H9 (cell line): ENCODE results near the gene FRRS1. TPM values are rescaled to one million over a fixed set of nuclear protein-coding genes. Genes with fewer than 3 reads are reported as not detected.

Source experiments
- DNase-seq: peaks from one replicate; pipeline ENCODE4 v3.0.0-alpha.2; 2017
- H2AFZ ChIP-seq: one replicate; pipeline ENCODE4 v1.6.1; 2013; ENCODE audit warnings: mild to moderate bottlenecking, low read length, control low read depth, moderate library complexity
- H2AK5ac ChIP-seq: 2 replicates; pipeline ENCODE4 v1.6.1; 2013; ENCODE audit warnings: low read length, control low read depth, mixed read lengths; ENCODE audit not compliant: insufficient read length
- H2BK120ac ChIP-seq: one replicate; pipeline ENCODE4 v1.6.1; 2013; ENCODE audit warnings: low read depth, mild to moderate bottlenecking, low read length, control low read depth, inconsistent platforms; ENCODE audit not compliant: poor library complexity, severe bottlenecking
- H2BK12ac ChIP-seq: 2 replicates; pipeline ENCODE4 v1.6.1; 2013; ENCODE audit warnings: low read length, control low read depth, mixed read lengths, low read depth; ENCODE audit not compliant: insufficient read length
- H2BK15ac ChIP-seq: 2 replicates; pipeline ENCODE4 v1.6.1; 2013; ENCODE audit warnings: low read depth, low read length, control low read depth
- H2BK20ac ChIP-seq: one replicate; pipeline ENCODE4 v1.6.1; 2013; ENCODE audit warnings: low read depth, mild to moderate bottlenecking, low read length, control low read depth, inconsistent platforms; ENCODE audit not compliant: poor library complexity, severe bottlenecking
- H2BK5ac ChIP-seq: 2 replicates; pipeline ENCODE4 v1.6.1; 2013; ENCODE audit warnings: low read length, control low read depth, mixed read lengths; ENCODE audit not compliant: insufficient read length
- H3K14ac ChIP-seq: 2 replicates; pipeline ENCODE4 v1.6.1; 2013; ENCODE audit warnings: low read length, control low read depth; ENCODE audit not compliant: insufficient read depth
- H3K18ac ChIP-seq: 2 replicates; pipeline ENCODE4 v1.6.1; 2013; ENCODE audit warnings: low read depth, mild to moderate bottlenecking, mixed read lengths, low read length, control low read depth; ENCODE audit not compliant: insufficient read length
- H3K23ac ChIP-seq: 2 replicates; pipeline ENCODE4 v1.6.1; 2013; ENCODE audit warnings: low read length, control low read depth, mixed read lengths, low read depth; ENCODE audit not compliant: insufficient read length
- H3K23me2 ChIP-seq: 2 replicates; pipeline ENCODE4 v1.6.1; 2013; ENCODE audit warnings: low read depth, mild to moderate bottlenecking, mixed read lengths, low read length, control low read depth; ENCODE audit not compliant: insufficient read length, poor library complexity, severe bottlenecking
- H3K27ac ChIP-seq: 2 replicates; pipeline ENCODE4 v1.5.1; 2013; ENCODE audit warnings: low read length, control low read depth, mixed read lengths, low read depth; ENCODE audit not compliant: insufficient read length
- H3K27me3 ChIP-seq: 2 replicates; pipeline ENCODE4 v1.6.1; 2013; ENCODE audit warnings: low read length, control low read depth, inconsistent platforms; ENCODE audit not compliant: insufficient read depth
- H3K4ac ChIP-seq: 2 replicates; pipeline ENCODE4 v1.6.1; 2013; ENCODE audit warnings: low read depth, mild to moderate bottlenecking, control low read depth, inconsistent platforms, low read length, moderate library complexity
- H3K4me1 ChIP-seq: 2 replicates; pipeline ENCODE4 v1.6.1; 2013; ENCODE audit warnings: low read length, control low read depth, inconsistent platforms; ENCODE audit not compliant: insufficient read depth
- H3K4me2 ChIP-seq: 2 replicates; pipeline ENCODE4 v1.6.1; 2013; ENCODE audit warnings: low read length, control low read depth, mixed read lengths; ENCODE audit not compliant: insufficient read length, insufficient read depth
- H3K56ac ChIP-seq: 2 replicates; pipeline ENCODE4 v1.6.1; 2013; ENCODE audit warnings: low read depth, mild to moderate bottlenecking, mixed read lengths, low read length, control low read depth; ENCODE audit not compliant: insufficient read length
- H3K79me1 ChIP-seq: 2 replicates; pipeline ENCODE4 v1.6.1; 2013; ENCODE audit warnings: low read depth, mild to moderate bottlenecking, moderate library complexity, low read length, control low read depth, inconsistent platforms; ENCODE audit not compliant: insufficient read depth, poor library complexity, severe bottlenecking
- H3K79me2 ChIP-seq: 2 replicates; pipeline ENCODE4 v1.6.1; 2013; ENCODE audit warnings: low read length, control low read depth, inconsistent platforms; ENCODE audit not compliant: insufficient read depth
- H3K9ac ChIP-seq: 2 replicates; pipeline ENCODE4 v1.6.1; 2013; ENCODE audit warnings: low read length, control low read depth, mixed read lengths; ENCODE audit not compliant: insufficient read length; ENCODE audit errors: extremely low read depth
- H3K9me3 ChIP-seq: one replicate; pipeline ENCODE4 v1.6.1; 2013; ENCODE audit warnings: low read depth, low read length, inconsistent platforms; ENCODE audit not compliant: control insufficient read depth
- H3T11ph ChIP-seq: one replicate; pipeline ENCODE4 v1.6.1; 2013; ENCODE audit warnings: mild to moderate bottlenecking, low read length, control low read depth, inconsistent platforms
- H4K20me1 ChIP-seq: one replicate; pipeline ENCODE4 v1.6.1; 2013; ENCODE audit not compliant: control insufficient read depth, insufficient read length, insufficient read depth
- H4K5ac ChIP-seq: 2 replicates; pipeline ENCODE4 v1.6.1; 2013; ENCODE audit warnings: low read depth, mild to moderate bottlenecking, mixed read lengths, low read length, control low read depth; ENCODE audit not compliant: insufficient read length
- H4K8ac ChIP-seq: replicated peaks from 2 replicates; pipeline ENCODE4 v1.6.1; 2013; ENCODE audit warnings: low read length, control low read depth, mixed read lengths, low read depth; ENCODE audit not compliant: insufficient read length
- H4K91ac ChIP-seq: 2 replicates; pipeline ENCODE4 v1.6.1; 2013; ENCODE audit warnings: low read depth, mild to moderate bottlenecking, moderate library complexity, mixed read lengths, low read length, control low read depth; ENCODE audit not compliant: insufficient read length
- H3K27ac Mint-ChIP-seq, 3 experiments: 2 replicates in 2 of 3; 3 replicates in 1 of 3; pipeline ENCODE4 v1.8.0; 2020 to 2021; ENCODE audit warnings: mixed read lengths in 3 of 3, mild to moderate bottlenecking in 1 of 3, moderate library complexity in 1 of 3
- H3K27me3 Mint-ChIP-seq: 2 replicates; pipeline ENCODE4 v1.8.0; 2021; ENCODE audit warnings: low read depth, mild to moderate bottlenecking, moderate library complexity, mixed read lengths
- H3K36me3 Mint-ChIP-seq, 3 experiments: 2 replicates in 2 of 3; 3 replicates in 1 of 3; pipeline ENCODE4 v1.8.0; 2020 to 2021; ENCODE audit warnings: low read depth in 3 of 3, mixed read lengths in 3 of 3; ENCODE audit not compliant: insufficient read depth in 1 of 3
- H3K4me1 Mint-ChIP-seq, 2 experiments: 2 replicates each; pipeline ENCODE4 v1.8.0; 2020; ENCODE audit warnings: mixed read lengths in 2 of 2
- H3K4me3 Mint-ChIP-seq, 2 experiments: 2 replicates in 1 of 2; 3 replicates in 1 of 2; pipeline ENCODE4 v1.8.0; 2020 to 2021; ENCODE audit warnings: mild to moderate bottlenecking in 2 of 2, mixed read lengths in 2 of 2, moderate library complexity in 1 of 2
- H3K9me3 Mint-ChIP-seq, 2 experiments: 2 replicates in 1 of 2; 3 replicates in 1 of 2; pipeline ENCODE4 v1.8.0; 2020; ENCODE audit warnings: mild to moderate bottlenecking in 2 of 2, mixed read lengths in 2 of 2, moderate library complexity in 1 of 2
- WGBS: extraction: QIAGEN DNeasy Blood & Tissue Kit; methylation state at CpG from one replicate; pipeline ENCODE4 v1.1.7; 2013; ENCODE audit warnings: missing lambda C conversion rate, low lambda C conversion rate, mixed read lengths; ENCODE audit not compliant: insufficient read length; ENCODE audit errors: extremely low coverage; 5-methylcytosine and 5-hydroxymethylcytosine counted together
- total RNA-seq: library from RNA; stranded (reverse); gene quantifications from 2 replicates; pipeline ENCODE4 v1.2.1, GENCODE V29; 2021
- TF ChIP-seq, protein P1 (sequence below): fragments of 200-600 bp; sonication (generic); conservative IDR thresholded peaks from 3 replicates; pipeline ENCODE4 v1.8.0; 2021; ENCODE audit warnings: antibody characterized with exemption, mild to moderate bottlenecking

Gene FRRS1
- total RNA-seq, 1 experiment from 2014 or later: 5.6 TPM

DNA sequence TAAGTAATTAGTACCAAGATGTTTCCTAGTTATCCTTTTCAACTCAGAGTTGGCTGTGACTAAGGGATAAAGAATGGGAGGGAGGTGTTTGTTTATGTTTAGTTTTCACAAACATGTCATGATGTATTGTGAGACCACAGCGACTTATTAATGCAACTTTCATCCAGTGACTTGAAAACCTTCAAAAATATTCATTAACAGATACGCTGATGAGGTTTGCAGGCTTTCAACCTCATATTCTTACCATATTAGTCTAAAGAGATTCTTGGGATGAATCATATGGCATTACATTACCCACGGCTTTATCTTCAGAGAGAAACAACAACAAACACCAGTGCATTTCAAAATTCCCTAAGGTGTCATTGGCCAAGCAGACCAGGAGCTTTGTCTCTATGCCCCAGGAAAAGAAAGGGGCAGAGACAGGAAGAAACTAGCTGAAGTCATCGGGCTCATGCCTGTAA, 84.1 kb downstream of the FRRS1 start:
- no peaks in the 10 kb centered on the region for H3K9me3 ChIP-seq
- no peak overlapping the region for H2BK20ac ChIP-seq
- H2AK5ac ChIP-seq: no peak overlapping the region
- no peaks in the 10 kb centered on the region for H3K23me2 ChIP-seq
- H3K27me3 ChIP-seq: no peaks in the 10 kb centered on the region
- H3K79me2 ChIP-seq: no peaks in the 10 kb centered on the region
- H3K4me2 ChIP-seq: no peak overlapping the region
- no peak overlapping the region for H3K14ac ChIP-seq
- no peak overlapping the region for H2BK5ac ChIP-seq
- H2AFZ ChIP-seq: no peak overlapping the region
- H4K91ac ChIP-seq: no peak overlapping the region
- H4K8ac ChIP-seq: no peak overlapping the region
- H3K79me1 ChIP-seq: no peaks in the 10 kb centered on the region
- Mint-ChIP-seq H3K36me3 (no peaks in the 10 kb centered on the region), H3K9me3 (no peaks in the 10 kb centered on the region), H3K4me3 (no peak overlapping the region), H3K4me1 (peaks cover 3 to 6% of the 10 kb centered on the region in 2 experiments), H3K27me3 (no peaks in the 10 kb centered on the region), H3K27ac (peak overlapping the region in 1 of 3 experiments; percentile 7; a peak in 1 of 7 replicates)
- WGBS: no CpG with 5 or more reads among the region's 4 CpGs
- H3T11ph ChIP-seq: no peak overlapping the region
- no peak overlapping the region for H3K9ac ChIP-seq
- no peaks in the 10 kb centered on the region for H4K20me1 ChIP-seq
- no peaks in the 10 kb centered on the region for H3K4me1 ChIP-seq
- H2BK120ac ChIP-seq: no peak overlapping the region
- no peak overlapping the region for H3K56ac ChIP-seq
- H3K18ac ChIP-seq: no peak overlapping the region
- H3K4ac ChIP-seq: no peak overlapping the region
- H3K27ac ChIP-seq: no peak overlapping the region
- H2BK12ac ChIP-seq: no peak overlapping the region
- H4K5ac ChIP-seq: no peak overlapping the region
- no peak overlapping the region for H3K23ac ChIP-seq
- no peak for DNase-seq
- TF ChIP-seq, protein P1, sequence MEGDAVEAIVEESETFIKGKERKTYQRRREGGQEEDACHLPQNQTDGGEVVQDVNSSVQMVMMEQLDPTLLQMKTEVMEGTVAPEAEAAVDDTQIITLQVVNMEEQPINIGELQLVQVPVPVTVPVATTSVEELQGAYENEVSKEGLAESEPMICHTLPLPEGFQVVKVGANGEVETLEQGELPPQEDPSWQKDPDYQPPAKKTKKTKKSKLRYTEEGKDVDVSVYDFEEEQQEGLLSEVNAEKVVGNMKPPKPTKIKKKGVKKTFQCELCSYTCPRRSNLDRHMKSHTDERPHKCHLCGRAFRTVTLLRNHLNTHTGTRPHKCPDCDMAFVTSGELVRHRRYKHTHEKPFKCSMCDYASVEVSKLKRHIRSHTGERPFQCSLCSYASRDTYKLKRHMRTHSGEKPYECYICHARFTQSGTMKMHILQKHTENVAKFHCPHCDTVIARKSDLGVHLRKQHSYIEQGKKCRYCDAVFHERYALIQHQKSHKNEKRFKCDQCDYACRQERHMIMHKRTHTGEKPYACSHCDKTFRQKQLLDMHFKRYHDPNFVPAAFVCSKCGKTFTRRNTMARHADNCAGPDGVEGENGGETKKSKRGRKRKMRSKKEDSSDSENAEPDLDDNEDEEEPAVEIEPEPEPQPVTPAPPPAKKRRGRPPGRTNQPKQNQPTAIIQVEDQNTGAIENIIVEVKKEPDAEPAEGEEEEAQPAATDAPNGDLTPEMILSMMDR: no peak
- no peak overlapping the region for H2BK15ac ChIP-seq
